Caco-2 (cell line): ENCODE measurements around the gene NR1D1. TPM values are rescaled to one million over a fixed set of nuclear protein-coding genes. Genes with fewer than 3 reads are reported as not detected.

ENCODE experiments used
- BruUV-seq: library from RNA; stranded (reverse); fragments of 400-500 nt; replicated peaks from 2 replicates; lab custom pipeline; 2021; lab: Mats Ljungman, UMichigan
- CTCF ChIA-PET: fragments of 300-600 bp; sonication (Branson Sonifier 250); formaldehyde crosslinking; loops from one replicate; lab custom pipeline; 2022; ENCODE audit warnings: antibody characterized with exemption; lab: Charles Lee
- POLR2A ChIA-PET: fragments of 300-600 bp; sonication (Branson Sonifier 250); formaldehyde crosslinking; loops from one replicate; lab custom pipeline; 2022; ENCODE audit warnings: antibody characterized with exemption; lab: Charles Lee
- DNase-seq, 2 experiments: peaks; one replicate each; pipeline versions ENCODE4 v3.0.0 to v3.0.0-alpha.2; 2020 to 2022
- H3K27me3 ChIP-seq: replicated peaks from 2 replicates; pipeline ENCODE4 v1.6.0; 2011; ENCODE audit warnings: low read length; ENCODE audit not compliant: control insufficient read depth, insufficient read depth
- H3K36me3 ChIP-seq: 2 replicates; pipeline ENCODE4 v1.5.1; 2011; ENCODE audit warnings: low read length; ENCODE audit not compliant: control insufficient read depth, insufficient read depth
- H3K4me1 ChIP-seq: fragments of 250-450 bp; sonication (Bioruptor Pico); 2 replicates; pipeline ENCODE4 v1.5.1; 2020; ENCODE audit warnings: mild to moderate bottlenecking
- H3K4me3 ChIP-seq: 2 replicates; pipeline ENCODE4 v1.5.1; 2011; ENCODE audit warnings: low read depth, mild to moderate bottlenecking, control low read depth, low read length
- H3K9me3 ChIP-seq: fragments of 250-450 bp; sonication (Bioruptor Pico); 2 replicates; pipeline ENCODE4 v1.5.1; 2020; ENCODE audit warnings: mild to moderate bottlenecking, moderate library complexity
- H3K27ac Mint-ChIP-seq: one replicate; pipeline ENCODE4 v1.8.0; 2022; ENCODE audit warnings: mixed read lengths; ENCODE audit not compliant: unreplicated experiment
- H3K27me3 Mint-ChIP-seq: one replicate; pipeline ENCODE4 v1.8.0; 2022; ENCODE audit warnings: mixed read lengths; ENCODE audit not compliant: insufficient read depth, unreplicated experiment
- H3K36me3 Mint-ChIP-seq: one replicate; pipeline ENCODE4 v1.8.0; 2022; ENCODE audit warnings: mild to moderate bottlenecking, mixed read lengths; ENCODE audit not compliant: insufficient read depth, unreplicated experiment
- H3K4me1 Mint-ChIP-seq: one replicate; pipeline ENCODE4 v1.8.0; 2022; ENCODE audit warnings: low read depth, mixed read lengths; ENCODE audit not compliant: unreplicated experiment
- H3K4me3 Mint-ChIP-seq: one replicate; pipeline ENCODE4 v1.8.0; 2022; ENCODE audit warnings: mild to moderate bottlenecking, moderate library complexity, mixed read lengths; ENCODE audit not compliant: unreplicated experiment
- H3K9me3 Mint-ChIP-seq: one replicate; pipeline ENCODE4 v1.8.0; 2022; ENCODE audit warnings: mixed read lengths; ENCODE audit not compliant: unreplicated experiment
- intact Hi-C: fragments of 100-400 bp; cut with micrococcal nuclease; formaldehyde crosslinking; loops from one replicate; pipeline ENCODE4 v1.10.0; 2022; ENCODE audit not compliant: unreplicated experiment
- total RNA-seq: library from RNA; stranded (reverse); gene quantifications from 2 replicates; pipeline ENCODE4 v1.2.3, GENCODE V29; 2022
- TF ChIP-seq, protein P1 (sequence below), 2 experiments: fragments of 200-600 bp in 1 of 2; IDR thresholded peaks; 1 replicate in 1 of 2; 2 replicates in 1 of 2; pipeline versions ENCODE4 v1.5.1 to v1.8.0; 2011 to 2022; ENCODE audit warnings: antibody characterized with exemption in 1 of 2, control low read depth in 1 of 2, inconsistent platforms in 1 of 2, low read depth in 1 of 2, low read length in 1 of 2, mild to moderate bottlenecking in 1 of 2, moderate library complexity in 1 of 2; ENCODE audit not compliant: insufficient read depth in 1 of 2, severe bottlenecking in 1 of 2, unreplicated experiment in 1 of 2

Gene NR1D1
- total RNA-seq, 1 experiment from 2014 or later = 8.9 TPM

DNA sequence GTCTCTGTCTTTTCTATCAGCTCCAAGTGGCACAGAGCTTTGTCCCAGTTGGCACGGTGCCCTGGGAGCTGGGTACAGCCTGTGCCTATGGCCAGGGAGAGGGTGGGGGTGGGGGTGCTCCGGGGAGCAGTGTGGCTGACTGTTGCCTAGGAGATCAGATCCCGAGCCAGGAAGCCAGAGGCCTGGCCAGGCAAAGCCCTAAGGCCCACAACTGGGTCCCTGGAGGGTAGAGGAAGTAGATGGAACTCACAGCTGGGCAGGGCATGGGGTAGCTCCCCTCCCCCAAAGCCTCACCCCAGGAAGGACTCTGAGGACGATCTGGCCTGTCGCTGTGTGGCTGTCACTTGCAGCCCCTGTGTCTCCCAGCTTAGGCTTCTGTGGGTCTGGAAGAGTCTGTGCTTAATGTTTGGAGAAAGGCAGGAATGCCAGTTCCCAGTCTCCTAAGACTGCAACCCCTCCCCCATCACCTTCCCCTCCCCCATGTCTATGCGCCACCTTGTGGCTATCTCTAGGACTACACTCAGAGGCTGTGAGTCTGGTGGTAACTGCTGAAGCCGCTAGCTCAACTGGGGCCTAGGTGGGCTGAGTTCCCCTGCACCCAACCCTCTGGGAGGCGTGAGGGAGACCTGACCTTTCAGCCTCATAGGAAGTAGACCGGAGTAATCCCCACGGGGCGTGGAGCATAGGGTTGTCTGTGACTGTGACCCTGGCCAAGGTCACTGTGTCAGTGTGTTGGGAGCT is 25.0 kb downstream of the NR1D1 start:
- peak overlapping the region; percentile 47 for H3K27ac Mint-ChIP-seq

DNA sequence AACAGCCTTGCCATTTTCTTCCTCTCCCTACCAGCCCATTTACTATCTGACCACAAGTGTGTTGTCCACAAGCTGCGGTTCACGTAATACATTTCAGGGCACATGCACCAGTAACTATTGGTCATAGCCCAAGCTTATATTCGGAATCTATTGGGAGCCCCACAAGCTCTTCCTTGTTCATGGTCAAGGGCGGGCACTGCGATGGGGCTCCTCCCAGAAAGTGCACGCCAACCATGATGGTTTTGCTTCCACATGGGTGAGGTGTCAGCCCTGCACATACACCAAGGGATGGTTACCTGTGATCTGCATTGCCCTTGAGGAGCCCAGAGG is 25.6 kb downstream of the NR1D1 start:
- H3K36me3 ChIP-seq = peaks cover 3% of the 10 kb centered on the region
- Mint-ChIP-seq H3K4me1 (peaks cover 33% of the 10 kb centered on the region), H3K27ac (no peak overlapping the region), H3K4me3 (no peak overlapping the region), H3K9me3 (no peaks in the 10 kb centered on the region), H3K27me3 (no peaks in the 10 kb centered on the region), H3K36me3 (peaks cover 5% of the 10 kb centered on the region)
- no peak for DNase-seq
- TF ChIP-seq, protein P1, sequence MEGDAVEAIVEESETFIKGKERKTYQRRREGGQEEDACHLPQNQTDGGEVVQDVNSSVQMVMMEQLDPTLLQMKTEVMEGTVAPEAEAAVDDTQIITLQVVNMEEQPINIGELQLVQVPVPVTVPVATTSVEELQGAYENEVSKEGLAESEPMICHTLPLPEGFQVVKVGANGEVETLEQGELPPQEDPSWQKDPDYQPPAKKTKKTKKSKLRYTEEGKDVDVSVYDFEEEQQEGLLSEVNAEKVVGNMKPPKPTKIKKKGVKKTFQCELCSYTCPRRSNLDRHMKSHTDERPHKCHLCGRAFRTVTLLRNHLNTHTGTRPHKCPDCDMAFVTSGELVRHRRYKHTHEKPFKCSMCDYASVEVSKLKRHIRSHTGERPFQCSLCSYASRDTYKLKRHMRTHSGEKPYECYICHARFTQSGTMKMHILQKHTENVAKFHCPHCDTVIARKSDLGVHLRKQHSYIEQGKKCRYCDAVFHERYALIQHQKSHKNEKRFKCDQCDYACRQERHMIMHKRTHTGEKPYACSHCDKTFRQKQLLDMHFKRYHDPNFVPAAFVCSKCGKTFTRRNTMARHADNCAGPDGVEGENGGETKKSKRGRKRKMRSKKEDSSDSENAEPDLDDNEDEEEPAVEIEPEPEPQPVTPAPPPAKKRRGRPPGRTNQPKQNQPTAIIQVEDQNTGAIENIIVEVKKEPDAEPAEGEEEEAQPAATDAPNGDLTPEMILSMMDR (IDR thresholded peaks at IDR 0.05; ENCODE audit: insufficient read depth in 1 of 2, low read depth in 1 of 2, low read length in 1 of 2, severe bottlenecking in 1 of 2, unreplicated experiment in 1 of 2) = no peak
- H3K9me3 ChIP-seq = no peaks in the 10 kb centered on the region
- POLR2A ChIA-PET = interaction anchor here (1.3 kb wide), 2 partner anchors 21 to 26 kb away, joined by 4 to 9 read pairs; partner anchors contain the start of genes MED24 and NR1D1
- intact Hi-C loops = loop anchor here (1.0 to 5.0 kb wide), 4 partner anchors 12 to 63 kb away; no protein-coding TSS in a partner anchor
- CTCF ChIA-PET = interaction anchor here (0.6 to 2.4 kb wide), 17 partner anchors 10 to 278 kb away, joined by 3 to 66 read pairs (median 7); partner anchors contain the start of genes CSF3, MED24, NR1D1 and THRA
- H3K4me3 ChIP-seq = no peak overlapping the region
- peaks cover 54% of the 10 kb centered on the region for H3K4me1 ChIP-seq
- no peaks in the 10 kb centered on the region for H3K27me3 ChIP-seq
- no TSS peak for BruUV-seq

More for the DNA sequence above, 25.0 kb downstream of the NR1D1 start:
- H3K9me3 ChIP-seq = no peaks in the 10 kb centered on the region
- Mint-ChIP-seq H3K36me3 (peaks cover 5% of the 10 kb centered on the region), H3K4me1 (peaks cover 27% of the 10 kb centered on the region), H3K9me3 (no peaks in the 10 kb centered on the region), H3K4me3 (no peak overlapping the region), H3K27me3 (no peaks in the 10 kb centered on the region)
- H3K36me3 ChIP-seq = peaks cover 3% of the 10 kb centered on the region
- CTCF ChIA-PET = interaction anchor here (0.6 to 2.4 kb wide), 27 partner anchors 11 to 278 kb away, joined by 3 to 66 read pairs (median 5); partner anchors contain the start of genes CSF3, MED24, NR1D1 and THRA
- no peak overlapping the region for H3K4me3 ChIP-seq
- intact Hi-C loops = loop anchor here (1.0 to 5.0 kb wide), 4 partner anchors 12 to 63 kb away; no protein-coding TSS in a partner anchor
- H3K27me3 ChIP-seq = no peaks in the 10 kb centered on the region
- peak; percentile 78 to 81 for DNase-seq
- no TSS peak for BruUV-seq
- POLR2A ChIA-PET = interaction anchor here (0.7 to 1.3 kb wide), 4 partner anchors 21 to 95 kb away, joined by 3 to 9 read pairs (median 5); partner anchors contain the start of genes MED24, NR1D1 and PSMD3
- TF ChIP-seq, protein P1 (IDR thresholded peaks at IDR 0.05; ENCODE audit: insufficient read depth in 1 of 2, low read depth in 1 of 2, low read length in 1 of 2, severe bottlenecking in 1 of 2, unreplicated experiment in 1 of 2) = peak; percentile 92 to 94
- H3K4me1 ChIP-seq = peaks cover 49% of the 10 kb centered on the region

DNA sequence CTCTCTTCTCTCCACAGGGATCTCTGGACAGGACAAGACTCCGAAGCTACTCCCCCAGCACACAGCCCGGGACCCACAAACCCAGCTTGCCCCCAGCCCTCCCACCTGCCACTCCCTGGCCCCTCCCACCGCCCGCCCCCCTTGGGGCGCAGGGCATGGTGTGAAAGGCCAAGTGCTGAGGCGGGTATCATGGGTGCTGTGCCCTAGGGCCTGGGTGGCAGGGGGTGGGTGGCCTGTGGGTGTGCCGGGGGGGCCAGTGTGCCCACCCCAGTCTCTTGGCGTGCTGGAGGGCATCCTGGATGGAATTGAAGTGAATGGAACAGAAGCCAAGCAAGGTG is 26.2 kb downstream of the NR1D1 start:
- peaks cover 5% of the 10 kb centered on the region for H3K36me3 Mint-ChIP-seq
- DNase-seq = no peak
- TF ChIP-seq, protein P1 (IDR thresholded peaks at IDR 0.05; ENCODE audit: insufficient read depth in 1 of 2, low read depth in 1 of 2, low read length in 1 of 2, severe bottlenecking in 1 of 2, unreplicated experiment in 1 of 2) = no peak
- CTCF ChIA-PET = interaction anchor here (0.5 to 2.3 kb wide), 6 partner anchors 8 to 27 kb away, joined by 3 to 66 read pairs (median 10); partner anchors contain the start of genes NR1D1 and THRA
- no TSS peak for BruUV-seq
- H3K9me3 Mint-ChIP-seq = no peaks in the 10 kb centered on the region
- H3K27me3 Mint-ChIP-seq = no peaks in the 10 kb centered on the region
- Histone ChIP-seq H3K36me3 (peaks cover 3% of the 10 kb centered on the region), H3K4me1 (peaks cover 61% of the 10 kb centered on the region), H3K9me3 (no peaks in the 10 kb centered on the region), H3K27me3 (no peaks in the 10 kb centered on the region), H3K4me3 (no peak overlapping the region)
- H3K4me3 Mint-ChIP-seq = no peak overlapping the region
- peaks cover 40% of the 10 kb centered on the region for H3K4me1 Mint-ChIP-seq
- POLR2A ChIA-PET = no interaction called here
- peak overlapping the region; percentile 56 for H3K27ac Mint-ChIP-seq
- intact Hi-C loops = loop anchor here (2.0 kb wide), 1 partner anchor 35 kb away; no protein-coding TSS in a partner anchor
